SK-N-SH treated with all-trans-retinoic acid at 6 μM for 48 hours (cell line): ENCODE measurements around the gene LPAR2.
A peak's percentile ranks its signal among the peaks of the same experiment; 100 is the strongest.

Source experiments
- ATAC-seq: fragments of 200-7000 bp; cut with Tn5 transposase; 3 replicates; pipeline ENCODE4 v1.9.1; 2020; ENCODE audit warnings: mild to moderate bottlenecking, moderate library complexity
- ARNTL ChIP-seq: fragments of 450-650 bp; formaldehyde crosslinking; IDR thresholded peaks from 2 replicates; pipeline ENCODE4 v1.5.0; 2020; ENCODE audit warnings: low read depth, mild to moderate bottlenecking, moderate library complexity, borderline replicate concordance
- BACH2 ChIP-seq: fragments of 250-450 bp; sonication (Bioruptor Pico); IDR thresholded peaks from 2 replicates; pipeline ENCODE4 v1.9.0; 2021; ENCODE audit warnings: mild to moderate bottlenecking, borderline replicate concordance
- CREB5 ChIP-seq: fragments of 250-450 bp; sonication (Bioruptor Pico); IDR thresholded peaks from 2 replicates; pipeline ENCODE4 v1.5.1; 2020; ENCODE audit warnings: low read depth, mild to moderate bottlenecking, moderate library complexity
- CSDC2 ChIP-seq: fragments of 250-450 bp; sonication (Bioruptor Pico); IDR thresholded peaks from 2 replicates; pipeline ENCODE4 v1.5.0; 2020; ENCODE audit warnings: mild to moderate bottlenecking, moderate library complexity
- ESRRG ChIP-seq: fragments of 250-450 bp; sonication (Bioruptor Pico); IDR thresholded peaks from 2 replicates; pipeline ENCODE4 v1.6.1; 2021; ENCODE audit warnings: mild to moderate bottlenecking
- GLIS3 ChIP-seq: fragments of 250-450 bp; sonication (Bioruptor Pico); IDR thresholded peaks from 2 replicates; pipeline ENCODE4 v1.5.0; 2020; ENCODE audit warnings: mild to moderate bottlenecking, moderate library complexity
- ISL1 ChIP-seq: fragments of 250-450 bp; sonication (Bioruptor Pico); IDR thresholded peaks from 2 replicates; pipeline ENCODE4 v2.1.2; 2022; ENCODE audit warnings: mild to moderate bottlenecking, moderate library complexity
- OSR1 ChIP-seq: fragments of 250-450 bp; sonication (Bioruptor Pico); IDR thresholded peaks from 2 replicates; pipeline ENCODE4 v1.8.0; 2022; ENCODE audit warnings: moderate library complexity, mild to moderate bottlenecking, inconsistent platforms
- PATZ1 ChIP-seq: fragments of 250-450 bp; sonication (Bioruptor Pico); IDR thresholded peaks from 2 replicates; pipeline ENCODE4 v1.8.0; 2020; ENCODE audit warnings: mild to moderate bottlenecking, moderate library complexity, borderline replicate concordance
- PPARA ChIP-seq: fragments of 250-450 bp; sonication (Bioruptor Pico); IDR thresholded peaks from 2 replicates; pipeline ENCODE4 v1.5.0; 2020; ENCODE audit warnings: mild to moderate bottlenecking, borderline replicate concordance
- SNAI2 ChIP-seq: fragments of 250-450 bp; sonication (Bioruptor Pico); IDR thresholded peaks from 2 replicates; pipeline ENCODE4 v1.5.0; 2020; ENCODE audit warnings: mild to moderate bottlenecking, moderate library complexity
- TCF4 ChIP-seq: fragments of 250-450 bp; sonication (Bioruptor Pico); IDR thresholded peaks from 2 replicates; pipeline ENCODE4 v1.8.0; 2021; ENCODE audit warnings: mild to moderate bottlenecking, moderate library complexity, borderline replicate concordance
- TOX ChIP-seq: fragments of 250-450 bp; sonication (Bioruptor Pico); IDR thresholded peaks from 2 replicates; pipeline ENCODE4 v1.8.0; 2021; ENCODE audit warnings: mild to moderate bottlenecking, moderate library complexity, borderline replicate concordance
- TSHZ2 ChIP-seq: fragments of 250-450 bp; sonication (Bioruptor Pico); IDR thresholded peaks from 2 replicates; pipeline ENCODE4 v1.5.0; 2020; ENCODE audit warnings: mild to moderate bottlenecking, moderate library complexity
- ZC3H10 ChIP-seq: fragments of 250-450 bp; sonication (Bioruptor Pico); IDR thresholded peaks from 2 replicates; pipeline ENCODE4 v1.5.1; 2021; ENCODE audit warnings: mild to moderate bottlenecking, moderate library complexity
- ZFP3 ChIP-seq: fragments of 250-450 bp; sonication (Bioruptor Pico); IDR thresholded peaks from 2 replicates; pipeline ENCODE4 v1.5.0; 2020; ENCODE audit warnings: mild to moderate bottlenecking, moderate library complexity
- ZFP30 ChIP-seq: fragments of 450-650 bp; formaldehyde crosslinking; IDR thresholded peaks from 2 replicates; pipeline ENCODE4 v1.5.0; 2022; ENCODE audit warnings: mild to moderate bottlenecking, moderate library complexity
- ZNF565 ChIP-seq: fragments of 450-650 bp; formaldehyde crosslinking; conservative IDR thresholded peaks from 2 replicates; pipeline ENCODE4 v1.5.0; 2020; ENCODE audit warnings: low read depth, mild to moderate bottlenecking, moderate library complexity
- ZNF70 ChIP-seq: fragments of 450-650 bp; formaldehyde crosslinking; IDR thresholded peaks from 2 replicates; pipeline ENCODE4 v1.5.0; 2020; ENCODE audit warnings: mild to moderate bottlenecking, moderate library complexity
- ZNF8 ChIP-seq: fragments of 450-650 bp; formaldehyde crosslinking; IDR thresholded peaks from 2 replicates; pipeline ENCODE4 v1.5.0; 2020; ENCODE audit warnings: mild to moderate bottlenecking, moderate library complexity

LPAR2 gene

GRCh38 chr19:19618219-19619051, 9.6 kb downstream of the LPAR2 start, which contains the start of gene PBX4:
PBX4 (minus strand) TSS chr19:19618687; CDS start chr19:19618629, 58 bp downstream.
- TF ChIP-seq TOX = no peak
- no peak for TF ChIP-seq ISL1 (CRISPR knock-in tag)
- no peak for TF ChIP-seq ZC3H10
- TF ChIP-seq GLIS3 = no peak
- no peak for TF ChIP-seq PATZ1 (CRISPR knock-in tag)
- TF ChIP-seq CSDC2 (CRISPR knock-in tag) = no peak
- no peak for TF ChIP-seq BACH2 (CRISPR knock-in tag)
- no peak for TF ChIP-seq OSR1 (CRISPR knock-in tag)
- TF ChIP-seq TCF4 (CRISPR knock-in tag) = no peak
- TF ChIP-seq CREB5 (CRISPR knock-in tag) = no peak
- no peak for TF ChIP-seq ZFP3 (CRISPR knock-in tag)
- no peak for TF ChIP-seq ZNF8 (CRISPR knock-in tag)
- peak; percentile 97 for ATAC-seq

GRCh38 chr19:19615086-19615485, 12.9 kb downstream of the LPAR2 start:
- no peak for ATAC-seq
- TF ChIP-seq SNAI2 (CRISPR knock-in tag) (no peak), CSDC2 (CRISPR knock-in tag) (no peak), TSHZ2 (CRISPR knock-in tag) (no peak), BACH2 (CRISPR knock-in tag) (no peak), ZC3H10 (no peak), ISL1 (CRISPR knock-in tag) (no peak)

GRCh38 chr19:19613506-19613905, 14.5 kb downstream of the LPAR2 start:
- TF ChIP-seq PATZ1 (CRISPR knock-in tag) (no peak), TOX (no peak), TSHZ2 (CRISPR knock-in tag) (no peak), SNAI2 (CRISPR knock-in tag) (no peak), ISL1 (CRISPR knock-in tag) (no peak), ZNF565 (CRISPR knock-in tag) (no peak), ZFP3 (CRISPR knock-in tag) (no peak), OSR1 (CRISPR knock-in tag) (no peak), ARNTL (CRISPR knock-in tag) (no peak), PPARA (CRISPR knock-in tag) (no peak), ZNF8 (CRISPR knock-in tag) (no peak), CSDC2 (CRISPR knock-in tag) (no peak), ZC3H10 (no peak), ZFP30 (CRISPR knock-in tag) (no peak), ZNF70 (no peak), ESRRG (CRISPR knock-in tag) (no peak)
- ATAC-seq = no peak; the same call in 2 of the 3 replicates
